Muscle of back (tissue), 11 donors: ENCODE data around the gene GBP3. TPM values are rescaled to one million over a fixed set of nuclear protein-coding genes. Genes with fewer than 3 reads are reported as not detected.
A peak's percentile ranks its signal among the peaks of the same experiment; 100 is the strongest.
"Not testable (repeated sequence)": the region's sequence is repeated elsewhere in the genome, so short reads cannot be mapped to it uniquely, and the experiment has no call there.

ENCODE experiments used
- DNase-seq, 3 donors: peaks; one replicate each; pipeline versions ENCODE4 v3.0.0 to v3.0.0-alpha.2; 2013
- polyA plus RNA-seq, 10 donors: library from polyadenylated mRNA; unstranded; fragments of 120-200 nt; gene quantifications; one replicate each; pipeline ENCODE4 v1.2.1, GENCODE V29; 2013; ENCODE audit not compliant: insufficient read length in 10 of 10

Gene GBP3
- polyA plus RNA-seq, 10 donors: 1.5 to 5.6 (median 2.6) TPM

GRCh38 chr1:89041721-89042120 lies 19.1 kb upstream of the GBP3 start:
- DNase-seq: no peak

GRCh38 chr1:89041119-89041641 lies 18.5 kb upstream of the GBP3 start:
- no peak for DNase-seq

- no peak for DNase-seq
Observed at GRCh38 chr1:89040315-89040626, 17.6 kb upstream of the GBP3 start.

GRCh38 chr1:89037186-89037585 lies 14.5 kb upstream of the GBP3 start:
- DNase-seq: no peak

- DNase-seq: no peak
Observed at GRCh38 chr1:89035080-89035479, 12.4 kb upstream of the GBP3 start.

GRCh38 chr1:89034004-89034403 lies 11.3 kb upstream of the GBP3 start:
- DNase-seq: not testable (repeated sequence)

GRCh38 chr1:89029051-89029450 lies 6.4 kb upstream of the GBP3 start:
- not testable (repeated sequence) for DNase-seq

- no peak for DNase-seq
Observed at GRCh38 chr1:89025928-89026327, 3.3 kb upstream of the GBP3 start.

- peak in 1 of 3 donors; percentile 21 for DNase-seq
Observed at GRCh38 chr1:89023026-89023425, 360 bp upstream of the GBP3 start.

GRCh38 chr1:89018318-89018717 lies 4.3 kb downstream of the GBP3 start:
- DNase-seq: not testable (repeated sequence)

GRCh38 chr1:89008511-89008910 lies 14.2 kb downstream of the GBP3 start:
- DNase-seq: no peak

- DNase-seq: no peak
Observed at GRCh38 chr1:89005286-89006151, 17.1 kb downstream of the GBP3 start.

- DNase-seq: not testable (repeated sequence)
Observed at GRCh38 chr1:89002176-89002575, 20.5 kb downstream of the GBP3 start.

- no peak for DNase-seq
Observed at GRCh38 chr1:89001510-89001909, 21.2 kb downstream of the GBP3 start.

GRCh38 chr1:88998716-88999115 lies 23.9 kb downstream of the GBP3 start:
- DNase-seq: peak; percentile 73 to 80 (median 75)

GRCh38 chr1:88990426-88990825 lies 32.2 kb downstream of the GBP3 start:
- no peak for DNase-seq

GRCh38 chr1:88985692-88986091 lies 37.0 kb downstream of the GBP3 start:
- DNase-seq: no peak

- peak; percentile 49 to 81 (median 79) for DNase-seq
Observed at GRCh38 chr1:88985032-88985431, 37.6 kb downstream of the GBP3 start.

- peak in 1 of 3 donors; percentile 55 for DNase-seq
Observed at GRCh38 chr1:88984569-88984968, 38.1 kb downstream of the GBP3 start.

GRCh38 chr1:88983791-88984559 lies 38.7 kb downstream of the GBP3 start:
- peak; percentile 36 to 72 (median 63) for DNase-seq

GRCh38 chr1:88982055-88982454 lies 40.6 kb downstream of the GBP3 start:
- DNase-seq: no peak

GRCh38 chr1:88981506-88981905 lies 41.2 kb downstream of the GBP3 start:
- not testable (repeated sequence) for DNase-seq

GRCh38 chr1:88980870-88981269 lies 41.8 kb downstream of the GBP3 start:
- peak in 1 of 3 donors; percentile 20 for DNase-seq
